ENCODE measurements around the gene ZNF335. TPM values are rescaled to one million over a fixed set of nuclear protein-coding genes. Genes with fewer than 3 reads are reported as not detected.
"Not testable (repeated sequence)": the region's sequence is repeated elsewhere in the genome, so short reads cannot be mapped to it uniquely, and the experiment has no call there.

Gene ZNF335
- total RNA-seq, 3 donors from 2014 or later (not counting 1 experiment from before 2014, with no cell fraction given): 101 to 119 (median 102) TPM

DNA sequence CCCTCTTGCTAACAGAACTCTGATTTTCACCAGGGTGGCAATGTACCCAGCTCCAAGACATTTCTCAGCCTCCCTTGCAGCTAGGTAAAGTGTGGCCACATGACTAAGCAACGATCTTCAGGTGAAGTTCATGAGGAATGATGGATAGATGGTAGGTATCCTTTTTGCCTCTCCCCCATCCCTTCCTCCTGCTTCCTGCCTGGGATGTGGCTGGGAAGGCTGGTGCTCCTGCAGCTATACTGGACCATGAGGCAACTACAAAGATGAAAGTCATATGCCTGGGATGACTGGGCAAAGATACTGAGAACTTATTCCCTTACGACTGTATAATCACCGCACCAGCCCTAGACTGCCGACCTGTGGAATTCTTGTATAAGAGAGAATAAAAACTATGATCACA lies 13.4 kb downstream of the ZNF335 start:
- Histone ChIP-seq H3K4me3 (ENCODE audit: low read length) (no peak overlapping the region), H3K27me3 (ENCODE audit: control insufficient read depth, insufficient read depth, low read length) (no peaks in the 10 kb centered on the region), H3K27ac (ENCODE audit: low read length) (no peak overlapping the region), H3K9me3 (ENCODE audit: control insufficient read depth, insufficient read depth, low read length) (no peaks in the 10 kb centered on the region), H3K4me1 (ENCODE audit: control insufficient read depth, insufficient read depth, low read length) (peaks cover 8% of the 10 kb centered on the region), H3K36me3 (ENCODE audit: control insufficient read depth, insufficient read depth, low read length) (peaks cover 68% of the 10 kb centered on the region)
- TF ChIP-seq, protein P1, sequence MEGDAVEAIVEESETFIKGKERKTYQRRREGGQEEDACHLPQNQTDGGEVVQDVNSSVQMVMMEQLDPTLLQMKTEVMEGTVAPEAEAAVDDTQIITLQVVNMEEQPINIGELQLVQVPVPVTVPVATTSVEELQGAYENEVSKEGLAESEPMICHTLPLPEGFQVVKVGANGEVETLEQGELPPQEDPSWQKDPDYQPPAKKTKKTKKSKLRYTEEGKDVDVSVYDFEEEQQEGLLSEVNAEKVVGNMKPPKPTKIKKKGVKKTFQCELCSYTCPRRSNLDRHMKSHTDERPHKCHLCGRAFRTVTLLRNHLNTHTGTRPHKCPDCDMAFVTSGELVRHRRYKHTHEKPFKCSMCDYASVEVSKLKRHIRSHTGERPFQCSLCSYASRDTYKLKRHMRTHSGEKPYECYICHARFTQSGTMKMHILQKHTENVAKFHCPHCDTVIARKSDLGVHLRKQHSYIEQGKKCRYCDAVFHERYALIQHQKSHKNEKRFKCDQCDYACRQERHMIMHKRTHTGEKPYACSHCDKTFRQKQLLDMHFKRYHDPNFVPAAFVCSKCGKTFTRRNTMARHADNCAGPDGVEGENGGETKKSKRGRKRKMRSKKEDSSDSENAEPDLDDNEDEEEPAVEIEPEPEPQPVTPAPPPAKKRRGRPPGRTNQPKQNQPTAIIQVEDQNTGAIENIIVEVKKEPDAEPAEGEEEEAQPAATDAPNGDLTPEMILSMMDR (IDR thresholded peaks at IDR 0.05): no peak
- intact Hi-C loops (cut with micrococcal nuclease): no loop called here
- Mint-ChIP-seq H3K27me3 (ENCODE audit: low read depth in 2 of 2) (no peaks in the 10 kb centered on the region), H3K4me3 (no peak overlapping the region), H3K27ac (peak overlapping the region; percentile 36 to 53), H3K9me3 (no peaks in the 10 kb centered on the region), H3K36me3 (peaks cover 6% of the 10 kb centered on the region), H3K4me1 (peaks cover 0 to 6% of the 10 kb centered on the region in 2 donors)
- WGBS (ENCODE audit: insufficient coverage): 100% methylated on average over 2 of the region's 4 CpGs
- DNase-seq (no peak), ATAC-seq (no peak)

DNA sequence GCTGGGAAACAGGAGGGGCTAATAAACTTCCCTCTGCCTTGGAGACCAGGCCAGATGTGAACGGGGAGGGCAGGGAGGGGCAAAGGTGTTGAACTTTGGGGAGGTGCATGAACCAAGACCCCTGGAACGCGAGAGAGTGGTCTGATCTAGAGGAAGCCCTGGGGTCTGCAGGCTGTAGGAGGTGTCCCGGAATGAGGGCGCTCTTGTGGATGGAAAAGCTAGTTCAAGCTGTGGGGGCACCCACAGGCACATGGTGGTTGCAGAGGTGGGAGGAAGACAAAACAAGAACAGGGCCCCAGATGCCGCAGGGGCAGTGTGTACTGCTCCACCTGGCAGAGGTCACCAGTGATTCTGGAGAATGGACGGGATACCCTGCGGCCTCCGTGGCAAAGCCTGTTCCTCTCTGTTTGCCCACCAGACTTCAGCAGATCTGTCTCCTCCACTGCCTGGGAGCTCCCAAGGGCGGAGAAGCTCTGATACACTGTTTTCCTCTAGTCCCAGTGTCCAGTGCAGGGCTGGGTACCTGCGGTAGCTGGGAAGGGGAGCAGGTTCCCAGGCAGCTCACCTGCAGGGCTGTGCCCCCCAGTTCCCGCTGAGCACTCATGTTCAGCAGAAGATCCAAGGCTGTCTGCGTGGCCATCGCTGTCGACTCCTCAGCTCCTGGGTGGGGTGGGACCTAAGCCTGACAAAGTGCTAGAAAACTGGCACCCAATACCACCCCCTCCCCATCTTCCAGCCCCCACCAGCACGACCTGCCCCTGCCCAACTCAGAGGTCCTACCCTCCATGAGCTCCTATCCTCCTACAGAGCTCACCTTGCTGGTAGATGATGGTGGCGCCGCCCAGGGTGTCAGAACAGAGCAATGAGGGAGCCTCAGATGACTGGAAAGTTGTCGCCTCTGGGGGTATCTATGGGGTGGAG lies 14.7 kb downstream of the ZNF335 start:
- DNase-seq (peak in 1 of 2 donors; percentile 6), ATAC-seq (peak in 1 of 3 donors; percentile 7)
- Mint-ChIP-seq H3K9me3 (no peaks in the 10 kb centered on the region), H3K36me3 (peaks cover 6% of the 10 kb centered on the region), H3K27me3 (ENCODE audit: low read depth in 2 of 2) (no peaks in the 10 kb centered on the region), H3K4me3 (no peak overlapping the region), H3K4me1 (no peaks in the 10 kb centered on the region), H3K27ac (no peak overlapping the region)
- Histone ChIP-seq H3K4me3 (ENCODE audit: low read length) (no peak overlapping the region), H3K4me1 (ENCODE audit: control insufficient read depth, insufficient read depth, low read length) (no peaks in the 10 kb centered on the region), H3K9me3 (ENCODE audit: control insufficient read depth, insufficient read depth, low read length) (no peaks in the 10 kb centered on the region), H3K36me3 (ENCODE audit: control insufficient read depth, insufficient read depth, low read length) (peaks cover 70% of the 10 kb centered on the region), H3K27ac (ENCODE audit: low read length) (no peak overlapping the region), H3K27me3 (ENCODE audit: control insufficient read depth, insufficient read depth, low read length) (no peaks in the 10 kb centered on the region)
- intact Hi-C loops (cut with micrococcal nuclease): no loop called here
- TF ChIP-seq, protein P1 (IDR thresholded peaks at IDR 0.05): no peak
- WGBS (ENCODE audit: insufficient coverage): 90% methylated on average over 19 of the region's 19 CpGs

DNA sequence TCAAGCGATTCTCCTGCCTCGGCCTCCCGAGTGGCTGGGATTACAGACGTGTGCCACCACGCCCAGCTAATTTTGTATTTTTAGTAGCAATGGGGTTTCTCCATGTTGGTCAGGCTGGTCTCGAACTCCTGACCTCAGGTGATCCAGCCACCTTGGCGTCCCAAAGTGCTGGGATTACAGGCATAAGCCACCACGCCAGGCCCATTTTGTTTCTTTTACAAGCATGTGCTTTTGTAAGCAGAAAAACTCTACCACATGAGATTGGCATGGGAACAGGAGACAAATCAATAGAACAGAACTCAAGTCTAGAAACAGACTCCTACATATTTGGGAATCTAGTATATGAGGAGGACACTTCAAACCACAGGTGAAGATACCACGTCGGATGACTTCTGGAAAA lies 15.7 kb downstream of the ZNF335 start:
- DNase-seq; H3K4me3 ChIP-seq (ENCODE audit: low read length); H3K4me1 Mint-ChIP-seq; H3K9me3 Mint-ChIP-seq; H3K36me3 Mint-ChIP-seq; H3K27ac Mint-ChIP-seq; ATAC-seq; H3K27me3 Mint-ChIP-seq (ENCODE audit: low read depth in 2 of 2); H3K4me1 ChIP-seq (ENCODE audit: control insufficient read depth, insufficient read depth, low read length); H3K9me3 ChIP-seq (ENCODE audit: control insufficient read depth, insufficient read depth, low read length); H3K27me3 ChIP-seq (ENCODE audit: control insufficient read depth, insufficient read depth, low read length); H3K4me3 Mint-ChIP-seq; H3K27ac ChIP-seq (ENCODE audit: low read length); intact Hi-C loops (cut with micrococcal nuclease): not testable (repeated sequence)
- WGBS (ENCODE audit: insufficient coverage): 94% methylated on average over 8 of the region's 10 CpGs
- H3K36me3 ChIP-seq (ENCODE audit: control insufficient read depth, insufficient read depth, low read length): peaks cover 70% of the 10 kb centered on the region

DNA sequence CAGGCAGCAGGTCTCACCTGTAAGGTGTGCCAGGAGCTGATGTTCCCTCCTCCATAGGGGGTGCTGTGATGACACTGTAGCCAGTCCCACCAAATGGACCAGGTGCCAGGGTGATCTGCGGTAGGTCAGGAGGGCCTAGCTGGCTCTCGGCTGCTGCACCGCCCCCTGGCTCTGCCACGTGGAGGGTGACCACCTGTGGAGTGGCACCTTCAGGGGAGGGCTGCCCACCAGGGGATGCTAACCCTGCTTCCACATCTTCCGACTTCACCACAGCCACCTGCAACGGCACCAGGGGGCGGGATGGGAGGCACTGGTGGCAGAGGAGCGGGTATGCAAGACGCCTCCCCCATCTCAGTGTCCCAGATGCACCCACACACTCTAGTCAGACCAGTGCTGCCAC lies 18.3 kb downstream of the ZNF335 start:
- H3K27ac Mint-ChIP-seq: no peak overlapping the region
- DNase-seq: no peak
- no peaks in the 10 kb centered on the region for H3K9me3 Mint-ChIP-seq
- peaks cover 4% of the 10 kb centered on the region for H3K36me3 Mint-ChIP-seq
- no peaks in the 10 kb centered on the region for H3K27me3 Mint-ChIP-seq (ENCODE audit: low read depth in 2 of 2)
- H3K4me3 Mint-ChIP-seq: no peak overlapping the region
- no peaks in the 10 kb centered on the region for H3K9me3 ChIP-seq (ENCODE audit: control insufficient read depth, insufficient read depth, low read length)
- intact Hi-C loops (cut with micrococcal nuclease): no loop called here
- no peaks in the 10 kb centered on the region for H3K27me3 ChIP-seq (ENCODE audit: control insufficient read depth, insufficient read depth, low read length)
- H3K36me3 ChIP-seq (ENCODE audit: control insufficient read depth, insufficient read depth, low read length): peaks cover 68% of the 10 kb centered on the region
- peaks cover 6% of the 10 kb centered on the region for H3K4me1 ChIP-seq (ENCODE audit: control insufficient read depth, insufficient read depth, low read length)
- H3K4me1 Mint-ChIP-seq: peaks cover 0 to 11% of the 10 kb centered on the region in 2 donors
- 94% methylated on average over 9 of the region's 9 CpGs for WGBS (ENCODE audit: insufficient coverage)
- no peak for ATAC-seq
- TF ChIP-seq, protein P1 (IDR thresholded peaks at IDR 0.05): no peak
- no peak overlapping the region for H3K4me3 ChIP-seq (ENCODE audit: low read length)
- no peak overlapping the region for H3K27ac ChIP-seq (ENCODE audit: low read length)

All from natural killer cell (primary cell).